B cell (primary cell): ENCODE results near the gene ZNF611.

ENCODE experiments used
- EZH2 ChIP-seq: IDR thresholded peaks from 2 replicates; pipeline ENCODE4 v1.6.1; 2012; ENCODE audit warnings: borderline replicate concordance, low read depth, mild to moderate bottlenecking, moderate library complexity, low read length; ENCODE audit not compliant: insufficient read depth, poor library complexity, severe bottlenecking
- TF ChIP-seq, protein P1 (sequence below): fragments of 200-600 bp; IDR thresholded peaks from one replicate; pipeline ENCODE4 v1.8.0; 2022; ENCODE audit warnings: antibody characterized with exemption, mild to moderate bottlenecking

- TF ChIP-seq, protein P1, sequence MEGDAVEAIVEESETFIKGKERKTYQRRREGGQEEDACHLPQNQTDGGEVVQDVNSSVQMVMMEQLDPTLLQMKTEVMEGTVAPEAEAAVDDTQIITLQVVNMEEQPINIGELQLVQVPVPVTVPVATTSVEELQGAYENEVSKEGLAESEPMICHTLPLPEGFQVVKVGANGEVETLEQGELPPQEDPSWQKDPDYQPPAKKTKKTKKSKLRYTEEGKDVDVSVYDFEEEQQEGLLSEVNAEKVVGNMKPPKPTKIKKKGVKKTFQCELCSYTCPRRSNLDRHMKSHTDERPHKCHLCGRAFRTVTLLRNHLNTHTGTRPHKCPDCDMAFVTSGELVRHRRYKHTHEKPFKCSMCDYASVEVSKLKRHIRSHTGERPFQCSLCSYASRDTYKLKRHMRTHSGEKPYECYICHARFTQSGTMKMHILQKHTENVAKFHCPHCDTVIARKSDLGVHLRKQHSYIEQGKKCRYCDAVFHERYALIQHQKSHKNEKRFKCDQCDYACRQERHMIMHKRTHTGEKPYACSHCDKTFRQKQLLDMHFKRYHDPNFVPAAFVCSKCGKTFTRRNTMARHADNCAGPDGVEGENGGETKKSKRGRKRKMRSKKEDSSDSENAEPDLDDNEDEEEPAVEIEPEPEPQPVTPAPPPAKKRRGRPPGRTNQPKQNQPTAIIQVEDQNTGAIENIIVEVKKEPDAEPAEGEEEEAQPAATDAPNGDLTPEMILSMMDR: no peak
- TF ChIP-seq EZH2: no peak
Observed at GRCh38 chr19:52662631-52663030, 72.2 kb downstream of the ZNF611 start.
